Placental epithelial cell (primary cell): ENCODE results near the gene B9D1. TPM values are rescaled to one million over a fixed set of nuclear protein-coding genes. Genes with fewer than 3 reads are reported as not detected.

Experiments
- small RNA-seq: library from RNA; depleted of rRNA; stranded (forward); fragments of <200 nt; gene quantifications from one replicate; pipeline ENCODE3, GENCODE V24; 2012
- total RNA-seq: library from RNA; depleted of rRNA; stranded (reverse); fragments of >200 nt; gene quantifications from 2 replicates; pipeline ENCODE4 v1.2.3, GENCODE V29; 2012

The B9D1 gene
- 23.6 and 42.8 TPM in 2 replicates for total RNA-seq

DNA sequence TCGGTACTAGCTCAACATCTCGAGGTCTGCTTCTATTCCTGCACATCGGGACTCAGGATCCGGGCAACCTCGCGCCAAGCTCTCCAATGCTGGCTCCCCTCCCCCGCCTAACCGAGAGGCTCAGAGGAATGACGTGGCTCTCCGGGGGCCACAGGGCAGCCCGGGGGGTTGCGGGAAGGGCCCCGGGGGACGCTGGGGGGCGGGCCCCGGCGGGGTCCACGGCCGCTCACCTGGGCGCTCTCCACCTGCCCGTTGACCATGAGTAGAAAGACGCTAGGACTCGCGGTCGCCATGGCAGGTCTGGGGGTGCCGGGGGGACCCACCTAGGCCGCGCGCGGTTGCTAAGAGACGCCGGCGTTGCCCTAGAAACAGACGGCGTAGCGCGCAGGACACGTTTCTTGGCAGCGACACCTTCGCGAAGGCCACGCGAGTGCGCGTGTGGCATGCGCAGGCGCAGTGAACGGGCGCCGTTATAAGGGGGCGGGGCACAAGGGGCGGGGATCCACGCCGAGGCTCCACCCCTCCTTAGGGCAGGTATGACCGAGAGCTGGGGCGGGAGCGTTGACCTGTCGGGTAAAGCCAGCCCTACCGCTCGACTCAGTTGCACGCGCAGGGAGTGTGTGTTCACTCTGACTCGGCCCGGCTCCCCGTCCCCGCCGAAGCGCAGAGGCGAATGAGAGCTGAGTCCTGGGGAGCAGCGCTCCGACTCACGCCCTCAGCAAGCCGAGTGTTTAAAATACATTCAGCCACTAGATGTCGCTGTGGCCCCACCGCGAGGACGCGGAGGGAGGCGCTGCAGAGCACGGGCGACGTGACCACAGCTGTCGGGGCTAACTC is at the start of gene B9D1:
TSS of gene B9D1 (minus strand) at position 447 of the 837 bp plus-strand sequence. CDS start at position 293, 154 bp downstream.

GRCh38 chr17:19410875-19411620 is 48.5 kb upstream of the B9D1 start, which contains the start of gene RNF112:
TSS of gene RNF112 (plus strand) at chr17:19411232. CDS start at chr17:19411409, 177 bp downstream.

GRCh38 chr17:19386974-19387920 is 24.7 kb upstream of the B9D1 start, which contains the start of gene MFAP4:
TSS of gene MFAP4 (minus strand) at chr17:19387190. CDS start at chr17:19387155, 35 bp downstream.

GRCh38 chr17:19378416-19379360 is 16.2 kb upstream of the B9D1 start, which contains the start of gene MAPK7:
TSS of gene MAPK7 (plus strand) at chr17:19378498. CDS start at chr17:19378901, 403 bp downstream.

Small RNAs within 50 kb of the gene (small RNA-seq; reads per million reads assigned to genes)
- 1.5 reads per million, percentile 70 among the genes with 10 or more reads in this experiment for gene MIR1180

Other genes starting within 250 kb of the B9D1 start
- 0.79 TPM in 1 of 2 replicates, not detected in the other for gene GRAPL, start 235.1 kb downstream of the B9D1 start, total RNA-seq
- 39.0 and 60.1 TPM in 2 replicates for gene EPN2, start 125.4 kb downstream of the B9D1 start, total RNA-seq
- gene MAPK7, start 15.8 kb upstream of the B9D1 start, total RNA-seq: 26.6 and 27.9 TPM in 2 replicates
- gene MFAP4, start 24.5 kb upstream of the B9D1 start, total RNA-seq: 2.1 and 19.2 TPM in 2 replicates
- gene RNF112, start 48.5 kb upstream of the B9D1 start, total RNA-seq: 0.39 and 0.43 TPM in 2 replicates
- gene SLC47A1, start 171.1 kb upstream of the B9D1 start, total RNA-seq: not detected in 2 replicates